HCT116 (cell line): ENCODE data around the gene FOXP1.

ENCODE experiments used
- ATF3 ChIP-seq: IDR thresholded peaks from 2 replicates; pipeline ENCODE4 v1.6.1; 2012
- CTCF ChIP-seq, 3 experiments: fragments of 200-600 bp in 1 of 3; sonication (generic) in 1 of 3; IDR thresholded peaks in 2 of 3; conservative IDR thresholded peaks in 1 of 3; 2 replicates each; pipeline ENCODE4 v1.5.1; 2012 to 2017; ENCODE audit warnings: low read depth in 2 of 3, low read length in 2 of 3, antibody characterized with exemption in 1 of 3, borderline replicate concordance in 1 of 3, control low read depth in 1 of 3, mild to moderate bottlenecking in 1 of 3, mixed read lengths in 1 of 3, mixed run types in 1 of 3, moderate library complexity in 1 of 3; ENCODE audit not compliant: insufficient read depth in 1 of 3
- EGR1 ChIP-seq: IDR thresholded peaks from 2 replicates; pipeline ENCODE4 v1.6.1; 2012; ENCODE audit warnings: low read depth
- EZH2phosphoT487 ChIP-seq: fragments of 200-600 bp; IDR thresholded peaks from 2 replicates; pipeline ENCODE4 v1.6.1; 2018; ENCODE audit warnings: antibody characterized with exemption, borderline replicate concordance
- POLR2AphosphoS5 ChIP-seq: IDR thresholded peaks from 2 replicates; pipeline ENCODE4 v1.6.1; 2011; ENCODE audit warnings: mild to moderate bottlenecking, low read depth, low read length, moderate library complexity
- REST ChIP-seq: IDR thresholded peaks from 2 replicates; pipeline ENCODE4 v1.6.1; 2012; ENCODE audit warnings: low read depth
- ZNF274 ChIP-seq: fragments of 200-500 bp; sonication (Bioruptor generic); IDR thresholded peaks from 2 replicates; pipeline ENCODE4 v1.6.1; 2014; ENCODE audit warnings: mild to moderate bottlenecking, low read depth, low read length, inconsistent platforms

GRCh38 chr3:71537211-71537611 is 46.3 kb downstream of the FOXP1 start:
- TF ChIP-seq ATF3 (no peak), CTCF (IDR thresholded peaks at IDR 0.05 in 2 of 3, conservative IDR thresholded peaks at IDR 0.05 in 1 of 3; ENCODE audit: borderline replicate concordance in 1 of 3, insufficient read depth in 1 of 3, low read depth in 2 of 3, low read length in 2 of 3) (no peak), POLR2AphosphoS5 (no peak), EZH2phosphoT487 (no peak), ZNF274 (no peak), EGR1 (no peak), REST (no peak)
